ENCODE results near the gene SETD5.

SETD5 gene

DNA sequence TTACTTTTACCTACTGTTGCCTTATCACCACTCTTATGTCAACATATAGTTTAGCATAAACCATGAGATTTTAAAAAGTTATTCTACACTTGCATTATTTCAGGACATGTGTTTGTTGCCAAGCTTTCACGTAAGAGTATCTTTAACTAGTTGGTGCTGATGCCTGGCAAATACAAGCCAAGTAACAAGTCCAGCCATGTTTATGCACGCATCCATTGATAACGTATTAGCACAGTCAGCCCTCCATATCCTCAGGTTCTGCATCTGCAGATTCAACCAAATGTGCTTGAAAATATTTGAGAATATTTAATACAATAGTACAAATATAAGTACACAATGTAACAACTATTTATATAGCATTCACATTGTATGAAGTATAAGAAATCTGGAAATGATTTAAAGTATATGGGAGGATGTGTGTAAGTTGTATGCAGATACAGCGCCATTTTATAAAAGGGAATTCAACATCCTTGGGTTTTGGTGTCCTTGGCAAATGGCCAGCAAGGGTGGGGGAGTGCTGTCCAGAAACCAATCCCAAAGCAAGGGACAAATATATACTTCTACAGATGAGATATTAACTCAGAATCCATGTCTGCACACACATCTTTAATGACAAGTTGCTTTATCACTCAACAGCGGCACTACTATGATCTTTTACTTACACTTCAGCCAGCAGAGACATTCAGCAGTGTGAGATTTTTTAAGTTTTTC lies 8.7 kb upstream of the SETD5 start:
- TF ChIP-seq, protein P1, sequence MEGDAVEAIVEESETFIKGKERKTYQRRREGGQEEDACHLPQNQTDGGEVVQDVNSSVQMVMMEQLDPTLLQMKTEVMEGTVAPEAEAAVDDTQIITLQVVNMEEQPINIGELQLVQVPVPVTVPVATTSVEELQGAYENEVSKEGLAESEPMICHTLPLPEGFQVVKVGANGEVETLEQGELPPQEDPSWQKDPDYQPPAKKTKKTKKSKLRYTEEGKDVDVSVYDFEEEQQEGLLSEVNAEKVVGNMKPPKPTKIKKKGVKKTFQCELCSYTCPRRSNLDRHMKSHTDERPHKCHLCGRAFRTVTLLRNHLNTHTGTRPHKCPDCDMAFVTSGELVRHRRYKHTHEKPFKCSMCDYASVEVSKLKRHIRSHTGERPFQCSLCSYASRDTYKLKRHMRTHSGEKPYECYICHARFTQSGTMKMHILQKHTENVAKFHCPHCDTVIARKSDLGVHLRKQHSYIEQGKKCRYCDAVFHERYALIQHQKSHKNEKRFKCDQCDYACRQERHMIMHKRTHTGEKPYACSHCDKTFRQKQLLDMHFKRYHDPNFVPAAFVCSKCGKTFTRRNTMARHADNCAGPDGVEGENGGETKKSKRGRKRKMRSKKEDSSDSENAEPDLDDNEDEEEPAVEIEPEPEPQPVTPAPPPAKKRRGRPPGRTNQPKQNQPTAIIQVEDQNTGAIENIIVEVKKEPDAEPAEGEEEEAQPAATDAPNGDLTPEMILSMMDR (IDR thresholded peaks at IDR 0.05; ENCODE audit: borderline replicate concordance, control extremely low read depth, extremely low read depth, insufficient read depth, missing control alignments), result no peak
- in situ Hi-C loops (cut with MboI; ENCODE audit: low sequenced_read_pairs, unreplicated experiment), result no loop called here
- no peak for DNase-seq (ENCODE audit: low spot score)

DNA sequence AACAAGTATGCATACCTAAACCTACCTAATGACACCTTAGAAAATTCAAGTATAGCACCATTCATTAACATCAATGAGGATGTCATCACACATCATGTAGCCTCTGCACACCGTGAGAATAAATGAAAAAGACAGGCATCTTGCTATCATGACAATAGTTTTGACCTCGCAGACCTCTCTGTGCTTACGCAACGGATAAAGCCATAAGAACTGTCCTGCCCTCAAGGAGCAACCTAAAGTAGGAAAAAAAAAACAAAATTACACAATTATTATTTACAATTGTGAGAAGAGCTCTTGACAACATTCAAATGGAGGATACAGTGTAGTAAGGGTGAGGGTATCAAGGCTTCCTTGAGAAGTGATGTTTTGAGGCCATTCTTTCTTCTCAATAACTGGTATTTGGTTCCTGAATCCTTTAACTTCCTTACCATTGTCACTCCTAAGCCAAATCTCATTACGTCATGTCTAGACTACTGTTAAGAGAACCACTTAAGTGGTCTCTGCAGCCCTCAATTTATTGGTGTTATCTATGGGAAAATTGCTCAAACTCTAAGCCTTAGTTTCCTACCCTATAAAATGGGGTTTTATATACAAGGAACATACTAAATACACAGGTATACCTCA lies 7.0 kb upstream of the SETD5 start:
- no peak for DNase-seq (ENCODE audit: low spot score)
- in situ Hi-C loops (cut with MboI; ENCODE audit: low sequenced_read_pairs, unreplicated experiment), result no loop called here
- TF ChIP-seq, protein P1 (IDR thresholded peaks at IDR 0.05; ENCODE audit: borderline replicate concordance, control extremely low read depth, extremely low read depth, insufficient read depth, missing control alignments), result no peak

DNA sequence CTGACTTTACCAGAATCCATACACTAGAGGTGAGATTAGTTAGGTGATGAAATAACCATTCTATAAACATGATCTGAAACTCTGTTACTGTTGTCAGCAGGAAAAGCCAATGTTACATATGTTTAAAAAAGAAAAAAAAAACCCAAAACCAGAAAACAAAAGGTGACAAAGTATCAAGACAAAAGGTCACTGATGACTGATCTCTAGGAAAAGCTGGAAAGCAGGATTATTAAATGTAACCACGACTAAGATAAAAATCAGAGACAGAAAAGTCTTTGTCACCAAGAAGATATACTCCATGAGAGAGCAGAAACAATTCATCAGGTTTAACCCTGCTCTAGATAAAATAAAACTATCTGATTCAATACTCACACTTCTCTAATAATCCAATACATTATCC lies 5.4 kb upstream of the SETD5 start:
- no peak for DNase-seq (ENCODE audit: low spot score)
- in situ Hi-C loops (cut with MboI; ENCODE audit: low sequenced_read_pairs, unreplicated experiment), result no loop called here

DNA sequence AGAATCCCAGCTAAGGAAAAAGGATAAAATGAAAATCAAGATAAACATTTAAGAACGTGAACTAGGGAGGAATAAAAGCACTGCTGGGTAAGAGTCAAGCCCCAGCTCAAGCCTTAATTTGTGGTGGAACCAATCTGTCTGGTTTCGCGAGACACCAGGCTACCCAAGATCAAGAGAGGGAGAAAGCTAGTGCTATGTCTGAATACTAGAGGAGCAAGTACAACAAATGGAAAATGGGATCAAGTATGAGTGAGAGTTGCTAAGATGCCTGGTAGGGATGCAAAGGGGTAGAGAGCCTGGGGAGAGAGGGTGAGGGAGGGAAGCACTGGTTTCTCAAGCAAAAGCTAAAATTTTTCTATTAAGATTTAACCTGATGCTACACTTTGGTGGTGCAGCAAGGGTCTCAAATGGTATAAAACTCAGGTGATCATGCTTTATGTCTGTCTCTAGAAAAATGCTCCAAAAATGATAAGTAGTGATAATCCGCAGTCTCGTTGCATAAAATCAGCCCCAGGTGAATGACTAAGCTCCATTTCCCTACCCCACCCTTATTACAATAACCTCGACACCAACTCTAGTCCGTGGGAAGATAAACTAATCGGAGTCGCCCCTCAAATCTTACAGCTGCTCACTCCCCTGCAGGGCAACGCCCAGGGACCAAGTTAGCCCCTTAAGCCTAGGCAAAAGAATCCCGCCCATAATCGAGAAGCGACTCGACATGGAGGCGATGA lies 1.7 kb upstream of the SETD5 start:
- in situ Hi-C loops (cut with MboI; ENCODE audit: low sequenced_read_pairs, unreplicated experiment), result no loop called here
- TF ChIP-seq, protein P1 (IDR thresholded peaks at IDR 0.05; ENCODE audit: borderline replicate concordance, control extremely low read depth, extremely low read depth, insufficient read depth, missing control alignments), result no peak
- no peak for DNase-seq (ENCODE audit: low spot score)

More for the DNA sequence above, 5.4 kb upstream of the SETD5 start:
- TF ChIP-seq, protein P1 (IDR thresholded peaks at IDR 0.05; ENCODE audit: borderline replicate concordance, control extremely low read depth, extremely low read depth, insufficient read depth, missing control alignments), result no peak

DNA sequence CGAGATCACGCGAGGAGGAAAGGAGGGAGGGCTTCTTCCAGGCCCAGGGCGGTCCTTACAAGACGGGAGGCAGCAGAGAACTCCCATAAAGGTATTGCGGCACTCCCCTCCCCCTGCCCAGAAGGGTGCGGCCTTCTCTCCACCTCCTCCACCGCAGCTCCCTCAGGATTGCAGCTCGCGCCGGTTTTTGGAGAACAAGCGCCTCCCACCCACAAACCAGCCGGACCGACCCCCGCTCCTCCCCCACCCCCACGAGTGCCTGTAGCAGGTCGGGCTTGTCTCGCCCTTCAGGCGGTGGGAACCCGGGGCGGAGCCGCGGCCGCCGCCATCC lies 1.1 kb upstream of the SETD5 start:
- in situ Hi-C loops (cut with MboI; ENCODE audit: low sequenced_read_pairs, unreplicated experiment), result no loop called here
- TF ChIP-seq, protein P1 (IDR thresholded peaks at IDR 0.05; ENCODE audit: borderline replicate concordance, control extremely low read depth, extremely low read depth, insufficient read depth, missing control alignments), result no peak
- DNase-seq (ENCODE audit: low spot score), result peak; percentile 64

DNA sequence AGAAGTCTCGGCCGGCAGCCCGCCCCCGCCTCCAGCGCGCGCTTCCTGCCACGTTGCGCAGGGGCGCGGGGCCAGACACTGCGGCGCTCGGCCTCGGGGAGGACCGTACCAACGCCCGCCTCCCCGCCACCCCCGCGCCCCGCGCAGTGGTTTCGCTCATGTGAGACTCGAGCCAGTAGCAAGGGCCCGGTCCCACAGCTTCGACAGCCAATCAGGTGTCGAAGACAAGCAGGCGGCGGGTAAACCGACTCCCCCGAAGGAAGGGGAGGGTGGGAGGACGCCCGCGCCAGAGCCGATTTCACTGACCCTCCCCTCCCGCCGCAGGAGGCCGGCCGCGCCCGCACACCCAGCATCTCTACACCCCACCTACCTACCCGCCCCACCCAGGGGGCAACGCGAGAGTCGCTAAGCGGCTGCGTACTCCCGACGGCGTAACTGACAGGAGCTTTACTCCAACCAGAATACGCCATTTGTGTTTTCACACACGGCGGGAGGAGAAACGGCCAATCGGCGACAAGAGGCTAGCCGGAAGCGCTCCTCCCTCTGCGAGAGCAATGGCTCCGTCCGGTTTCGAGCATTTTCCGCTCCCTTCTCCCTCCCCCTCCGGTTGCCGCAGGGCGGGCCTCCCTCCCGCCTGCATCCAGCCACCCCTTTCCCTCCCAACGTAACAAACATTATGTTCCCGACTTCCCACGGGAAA lies 633 bp upstream of the SETD5 start:
- TF ChIP-seq, protein P1 (IDR thresholded peaks at IDR 0.05; ENCODE audit: borderline replicate concordance, control extremely low read depth, extremely low read depth, insufficient read depth, missing control alignments), result no peak
- in situ Hi-C loops (cut with MboI; ENCODE audit: low sequenced_read_pairs, unreplicated experiment), result no loop called here
- peak; percentile 90 for DNase-seq (ENCODE audit: low spot score)

All from GM13976 (cell line).